K562 (cell line): ENCODE measurements around the gene VKORC1. TPM values are rescaled to one million over a fixed set of nuclear protein-coding genes. Genes with fewer than 3 reads are reported as not detected.

Source experiments
- ATAC-seq: fragments of 200-7000 bp; cut with Tn5 transposase; 3 replicates; pipeline ENCODE4 v1.9.1; 2020; ENCODE audit warnings: moderate library complexity
- BruUV-seq: library from RNA; stranded (reverse); fragments of 400-500 nt; replicated peaks from 2 replicates; lab custom pipeline; 2021; lab: Mats Ljungman, UMichigan
- CTCF ChIA-PET: fragments of 300-600 bp; formaldehyde crosslinking; extraction: SDS; loops from one replicate; lab custom pipeline; 2021; ENCODE audit warnings: low intra/inter-chr PET ratio; lab: Yijun Ruan, JAX
- POLR2A ChIA-PET: fragments of 300-600, 350-650 bp; sonication (Branson Sonifier 250); formaldehyde crosslinking; extraction: SDS; loops from one replicate; lab custom pipeline; 2021; ENCODE audit warnings: antibody characterized with exemption, inconsistent platforms; lab: Yijun Ruan, JAX
- DNase-seq, 4 experiments: peaks; one replicate each; pipeline versions ENCODE4 v3.0.0 to v3.0.0-alpha.2; 2011 to 2018; ENCODE audit warnings: low spot score in 3 of 4, mixed read lengths in 3 of 4; ENCODE audit errors: extremely low read depth in 1 of 4
- FAIRE-seq: peaks from 2 replicates; lab custom pipeline; 2011; peaks lifted over from hg19 to GRCh38; lab: Jason Lieb, UNC
- H2AFZ ChIP-seq: 2 replicates; pipeline ENCODE4 v1.6.0; 2011; ENCODE audit warnings: low read depth, low read length, control low read depth, inconsistent platforms
- H3K27ac ChIP-seq: fragments of 200-600 bp; 3 replicates; pipeline ENCODE4 v1.8.0; 2011; ENCODE audit warnings: low read depth, mild to moderate bottlenecking, control low read depth, inconsistent platforms, low read length, moderate library complexity, mixed read lengths; ENCODE audit errors: extremely low read depth
- H3K27me3 ChIP-seq, 2 experiments: fragments of 300-600 bp in 1 of 2; 2 replicates in 1 of 2; 3 replicates in 1 of 2; pipeline versions ENCODE4 v1.6.0 to v1.8.0; 2011; ENCODE audit warnings: inconsistent platforms in 2 of 2, low read length in 2 of 2, mild to moderate bottlenecking in 1 of 2, mixed read lengths in 1 of 2, moderate library complexity in 1 of 2; ENCODE audit not compliant: control insufficient read depth in 2 of 2, insufficient read depth in 2 of 2
- H3K36me3 ChIP-seq: fragments of 300-600 bp; 3 replicates; pipeline ENCODE4 v1.8.0; 2011; ENCODE audit warnings: mild to moderate bottlenecking, low read length, inconsistent platforms; ENCODE audit not compliant: control insufficient read depth, insufficient read depth
- H3K4me1 ChIP-seq, 2 experiments: fragments of 200-600 bp in 1 of 2; replicated peaks in 1 of 2; 2 replicates in 1 of 2; 3 replicates in 1 of 2; pipeline versions ENCODE4 v1.5.1 to v1.8.0; 2011; ENCODE audit warnings: inconsistent platforms in 2 of 2, low read length in 2 of 2, mild to moderate bottlenecking in 1 of 2, mixed read lengths in 1 of 2, moderate library complexity in 1 of 2; ENCODE audit not compliant: control insufficient read depth in 2 of 2, insufficient read depth in 2 of 2
- H3K4me2 ChIP-seq: 2 replicates; pipeline ENCODE4 v1.6.1; 2011; ENCODE audit warnings: low read length, control low read depth, inconsistent platforms, mixed read lengths; ENCODE audit not compliant: insufficient read depth
- H3K4me3 ChIP-seq: fragments of 200-600 bp; sonication (generic), shearing (Covaris generic); 2 replicates; pipeline ENCODE4 v1.5.1; 2016; ENCODE audit warnings: control low read depth, inconsistent platforms
- H3K79me2 ChIP-seq: fragments of 200-600 bp; 3 replicates; pipeline ENCODE4 v1.8.0; 2011; ENCODE audit warnings: low read length, inconsistent platforms; ENCODE audit not compliant: control insufficient read depth, insufficient read depth
- H3K9ac ChIP-seq, 2 experiments: 2 replicates each; pipeline versions ENCODE4 v1.6.0 to v1.6.1; 2011; ENCODE audit warnings: low read depth in 2 of 2, low read length in 2 of 2, control low read depth in 1 of 2, inconsistent platforms in 1 of 2, mild to moderate bottlenecking in 1 of 2, mixed read lengths in 1 of 2; ENCODE audit not compliant: insufficient read depth in 1 of 2
- H3K9me1 ChIP-seq: one replicate; pipeline ENCODE4 v1.6.0; 2011; ENCODE audit warnings: inconsistent platforms, mild to moderate bottlenecking, low read length, moderate library complexity; ENCODE audit not compliant: control insufficient read depth, insufficient read depth
- H3K9me3 ChIP-seq: replicated peaks from 2 replicates; pipeline ENCODE4 v1.5.1; 2011; ENCODE audit warnings: low read depth, low read length, inconsistent platforms; ENCODE audit not compliant: control insufficient read depth, insufficient read depth
- H4K20me1 ChIP-seq: replicated peaks from 2 replicates; pipeline ENCODE4 v1.6.1; 2011; ENCODE audit warnings: low read length, inconsistent platforms, mixed read lengths; ENCODE audit not compliant: control insufficient read depth, insufficient read depth
- FOXA3 ChIP-seq, 2 experiments: fragments of 450-650 bp in 1 of 2; sonication (generic) in 1 of 2; formaldehyde crosslinking; IDR thresholded peaks in 1 of 2; conservative IDR thresholded peaks in 1 of 2; 2 replicates each; pipeline versions ENCODE4 v1.4.0 to v1.8.0; 2020 to 2022; ENCODE audit warnings: mild to moderate bottlenecking in 2 of 2, missing genetic modification reagents in 1 of 2
- GATA2 ChIP-seq: sonication (generic); formaldehyde crosslinking; IDR thresholded peaks from 2 replicates; pipeline ENCODE4 v1.4.0; 2020; ENCODE audit warnings: mild to moderate bottlenecking, missing genetic modification reagents
- KHSRP ChIP-seq: fragments of 450-650 bp; IDR thresholded peaks from 2 replicates; pipeline ENCODE4 v1.6.1; 2017
- KLF6 ChIP-seq: fragments of 250-450 bp; sonication (Bioruptor Pico); IDR thresholded peaks from 2 replicates; pipeline ENCODE4 v1.4.0; 2020; ENCODE audit warnings: mild to moderate bottlenecking, moderate library complexity, borderline replicate concordance
- MCM5 ChIP-seq: fragments of 450-650 bp; IDR thresholded peaks from 2 replicates; pipeline ENCODE4 v1.6.1; 2016; ENCODE audit warnings: low read depth
- NR1H2 ChIP-seq: sonication (generic); formaldehyde crosslinking; IDR thresholded peaks from 2 replicates; pipeline ENCODE4 v1.4.0; 2020; ENCODE audit warnings: mild to moderate bottlenecking, missing genetic modification reagents
- NR3C1 ChIP-seq: sonication (generic); formaldehyde crosslinking; IDR thresholded peaks from 2 replicates; pipeline ENCODE4 v1.8.1; 2022; ENCODE audit warnings: missing genetic modification reagents
- SIRT6 ChIP-seq: IDR thresholded peaks from one replicate; pipeline ENCODE4 v1.6.1; 2012; ENCODE audit warnings: low read depth, mild to moderate bottlenecking, control low read depth, inconsistent platforms, low read length, moderate library complexity
- SLC30A9 ChIP-seq: fragments of 250-450 bp; sonication (Bioruptor Pico); IDR thresholded peaks from 2 replicates; pipeline ENCODE4 v1.8.0; 2022; ENCODE audit warnings: mild to moderate bottlenecking, moderate library complexity
- SMC3 ChIP-seq: conservative IDR thresholded peaks from 2 replicates; pipeline ENCODE4 v1.6.1; 2011; ENCODE audit warnings: low read depth, low read length, improper control_type of control experiment; ENCODE audit not compliant: insufficient read depth
- SUPT5H ChIP-seq: fragments of 450-650 bp; IDR thresholded peaks from 2 replicates; pipeline ENCODE4 v1.6.1; 2016
- ZBED1 ChIP-seq: IDR thresholded peaks from 2 replicates; pipeline ENCODE4 v1.6.1; 2014
- ZFX ChIP-seq: sonication (generic); formaldehyde crosslinking; IDR thresholded peaks from 2 replicates; pipeline ENCODE4 v1.8.0; 2022; ENCODE audit warnings: mild to moderate bottlenecking, missing genetic modification reagents, moderate library complexity
- ZNF146 ChIP-seq: IDR thresholded peaks from one replicate; pipeline ENCODE4 v1.6.1; 2018; ENCODE audit warnings: missing compliant biosample characterization; ENCODE audit not compliant: unreplicated experiment
- ZNF384 ChIP-seq: IDR thresholded peaks from 2 replicates; pipeline ENCODE4 v1.6.1; 2012; ENCODE audit warnings: low read depth, low read length, improper control_type of control experiment
- ZNF75A ChIP-seq: fragments of 450-650 bp; formaldehyde crosslinking; IDR thresholded peaks from 2 replicates; pipeline ENCODE4 v1.4.0; 2020; ENCODE audit warnings: mild to moderate bottlenecking
- WGBS: fragments of 100-300 bp; shearing (Covaris generic); methylation state at CpG from one replicate; pipeline ENCODE4 v1.1.6; 2016; ENCODE audit warnings: low coverage, mixed read lengths; ENCODE audit not compliant: insufficient coverage; ENCODE audit errors: missing lambda C conversion rate; 5-methylcytosine and 5-hydroxymethylcytosine counted together
- in situ Hi-C: fragments of 300-500 bp; cut with MboI; formaldehyde crosslinking; loops from 4 replicates; pipeline ENCODE4 v1.15.0; 2018; ENCODE audit warnings: inconsistent platforms, mixed read lengths
- intact Hi-C: fragments of 100-400 bp; cut with micrococcal nuclease; formaldehyde crosslinking; loops from 2 replicates; pipeline ENCODE4 v1.14.2; 2022
- polyA plus RNA-seq, 8 experiments: library from polyadenylated mRNA; depleted of rRNA in 4 of 8; stranded (reverse) in 5 of 8; unstranded in 3 of 8; fragments of >200 nt; fragmentation: Nextera tagmentation in 2 of 8; fragmentation: Illumina TruSeq in 1 of 8; extraction: Ambion mirVana in 2 of 8; extraction: Trizol in 1 of 8; gene quantifications; 2 replicates each; pipeline versions ENCODE4 v1.2.1 to v1.2.3, GENCODE V29; 2011 to 2014; ENCODE audit warnings: inconsistent platforms in 1 of 8, missing spikeins in 1 of 8
- total RNA-seq, 7 experiments: library from RNA; depleted of rRNA in 6 of 7; stranded (reverse); fragments of >200 nt in 6 of 7; fragmentation: Illumina TruSeq in 2 of 7; extraction: Trizol in 2 of 7; gene quantifications; 2 replicates each; pipeline versions ENCODE4 v1.2.1 to v1.2.3, GENCODE V29; 2011 to 2021; ENCODE audit warnings: low replicate concordance in 1 of 7
- TF ChIP-seq, protein P1 (sequence below): fragments of 250-450 bp; sonication (Bioruptor Pico); IDR thresholded peaks from 2 replicates; pipeline ENCODE4 v1.5.0; 2020; ENCODE audit warnings: mild to moderate bottlenecking
- TF ChIP-seq, protein P2 (sequence below): fragments of 450-650 bp; IDR thresholded peaks from 2 replicates; pipeline ENCODE4 v1.6.1; 2016
- TF ChIP-seq, protein P3 (sequence below): fragments of 450-650 bp; conservative IDR thresholded peaks from 2 replicates; pipeline ENCODE4 v1.6.1; 2016; ENCODE audit warnings: missing genetic modification characterization, low read depth, mild to moderate bottlenecking, missing compliant biosample characterization, moderate library complexity

Gene VKORC1
- total and polyA plus RNA-seq, 9 of the 15 experiments (the other 6 are each of a cell fraction or from before 2014, with no cell fraction given) = 30.0 to 119 (median 62.1) TPM

DNA sequence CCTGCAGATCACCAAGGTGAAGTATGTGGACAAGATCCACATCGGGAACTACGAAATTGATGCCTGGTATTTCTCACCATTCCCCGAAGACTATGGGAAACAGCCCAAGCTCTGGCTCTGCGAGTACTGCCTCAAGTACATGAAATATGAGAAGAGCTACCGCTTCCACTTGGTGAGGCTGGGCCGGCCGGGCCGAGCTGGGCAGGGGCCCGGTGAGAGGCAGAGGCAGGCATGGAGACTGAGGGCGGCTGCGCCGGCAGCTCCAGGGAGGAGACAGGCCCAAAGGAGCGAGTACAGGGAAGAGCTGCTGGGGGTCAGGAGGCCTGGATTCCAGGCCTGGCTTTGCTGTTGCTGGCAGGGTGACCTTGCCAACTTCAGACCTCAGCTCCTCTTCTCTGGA is 32.6 kb upstream of the VKORC1 start:
- Histone ChIP-seq H3K9ac (peak overlapping the region in 1 of 2 experiments; percentile 87; a peak in 2 of 4 replicates), H3K9me3 (no peaks in the 10 kb centered on the region), H3K27me3 (no peaks in the 10 kb centered on the region), H4K20me1 (no peaks in the 10 kb centered on the region), H3K36me3 (peaks cover 71% of the 10 kb centered on the region), H3K4me3 (no peak overlapping the region), H3K4me1 (peaks cover 22 to 52% of the 10 kb centered on the region in 2 experiments), H3K27ac (peak overlapping the region; percentile 90; the same call in 1 of the 3 replicates), H3K9me1 (no peaks in the 10 kb centered on the region), H3K4me2 (no peak overlapping the region), H3K79me2 (no peaks in the 10 kb centered on the region), H2AFZ (no peak overlapping the region)
- POLR2A ChIA-PET = interaction anchor here (0.6 to 5.0 kb wide), 6 partner anchors 8 to 156 kb away, joined by 3 to 44 read pairs (median 6); partner anchors contain the start of genes FUS and KAT8
- TF ChIP-seq SLC30A9 (no peak), KLF6 (no peak), ZBED1 (no peak), ZNF384 (no peak), NR1H2 (CRISPR knock-in tag) (no peak), FOXA3 (CRISPR knock-in tag; conservative IDR thresholded peaks at IDR 0.05 in 1 of 2, IDR thresholded peaks at IDR 0.05 in 1 of 2) (no peak), SIRT6 (no peak), SUPT5H (no peak), MCM5 (no peak), SMC3 (no peak), KHSRP (no peak), GATA2 (CRISPR knock-in tag) (no peak), ZFX (CRISPR knock-in tag) (no peak), ZNF146 (CRISPR knock-in tag) (no peak), NR3C1 (CRISPR knock-in tag) (no peak), ZNF75A (no peak)
- TF ChIP-seq, protein P1, sequence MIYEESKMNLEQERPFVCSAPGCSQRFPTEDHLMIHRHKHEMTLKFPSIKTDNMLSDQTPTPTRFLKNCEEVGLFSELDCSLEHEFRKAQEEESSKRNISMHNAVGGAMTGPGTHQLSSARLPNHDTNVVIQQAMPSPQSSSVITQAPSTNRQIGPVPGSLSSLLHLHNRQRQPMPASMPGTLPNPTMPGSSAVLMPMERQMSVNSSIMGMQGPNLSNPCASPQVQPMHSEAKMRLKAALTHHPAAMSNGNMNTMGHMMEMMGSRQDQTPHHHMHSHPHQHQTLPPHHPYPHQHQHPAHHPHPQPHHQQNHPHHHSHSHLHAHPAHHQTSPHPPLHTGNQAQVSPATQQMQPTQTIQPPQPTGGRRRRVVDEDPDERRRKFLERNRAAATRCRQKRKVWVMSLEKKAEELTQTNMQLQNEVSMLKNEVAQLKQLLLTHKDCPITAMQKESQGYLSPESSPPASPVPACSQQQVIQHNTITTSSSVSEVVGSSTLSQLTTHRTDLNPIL (CRISPR knock-in tag) = no peak
- TF ChIP-seq, protein P2, sequence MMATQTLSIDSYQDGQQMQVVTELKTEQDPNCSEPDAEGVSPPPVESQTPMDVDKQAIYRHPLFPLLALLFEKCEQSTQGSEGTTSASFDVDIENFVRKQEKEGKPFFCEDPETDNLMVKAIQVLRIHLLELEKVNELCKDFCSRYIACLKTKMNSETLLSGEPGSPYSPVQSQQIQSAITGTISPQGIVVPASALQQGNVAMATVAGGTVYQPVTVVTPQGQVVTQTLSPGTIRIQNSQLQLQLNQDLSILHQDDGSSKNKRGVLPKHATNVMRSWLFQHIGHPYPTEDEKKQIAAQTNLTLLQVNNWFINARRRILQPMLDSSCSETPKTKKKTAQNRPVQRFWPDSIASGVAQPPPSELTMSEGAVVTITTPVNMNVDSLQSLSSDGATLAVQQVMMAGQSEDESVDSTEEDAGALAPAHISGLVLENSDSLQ = no peak
- TF ChIP-seq, protein P3, sequence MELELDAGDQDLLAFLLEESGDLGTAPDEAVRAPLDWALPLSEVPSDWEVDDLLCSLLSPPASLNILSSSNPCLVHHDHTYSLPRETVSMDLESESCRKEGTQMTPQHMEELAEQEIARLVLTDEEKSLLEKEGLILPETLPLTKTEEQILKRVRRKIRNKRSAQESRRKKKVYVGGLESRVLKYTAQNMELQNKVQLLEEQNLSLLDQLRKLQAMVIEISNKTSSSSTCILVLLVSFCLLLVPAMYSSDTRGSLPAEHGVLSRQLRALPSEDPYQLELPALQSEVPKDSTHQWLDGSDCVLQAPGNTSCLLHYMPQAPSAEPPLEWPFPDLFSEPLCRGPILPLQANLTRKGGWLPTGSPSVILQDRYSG = no peak
- CTCF ChIA-PET = no interaction called here
- FAIRE-seq (no peak), DNase-seq (no peak), ATAC-seq (no peak)
- WGBS = 93% methylated on average over 10 of the region's 13 CpGs
- intact Hi-C loops = no loop called here
- in situ Hi-C loops = no loop called here
- BruUV-seq = no TSS peak
